ENCODE measurements around the gene NPTXR. TPM values are rescaled to one million over a fixed set of nuclear protein-coding genes. Genes with fewer than 3 reads are reported as not detected.

Gene NPTXR
- polyA plus RNA-seq, 1 of the 3 experiments (the other 2 are of a cell fraction): 1.2 TPM

- TF ChIP-seq EZH2phosphoT487 (IDR thresholded peaks at IDR 0.05; ENCODE audit: borderline replicate concordance, low read depth) (no peak), FOXJ3 (CRISPR knock-in tag; IDR thresholded peaks at IDR 0.05) (no peak), SIN3A (IDR thresholded peaks at IDR 0.05; ENCODE audit: borderline replicate concordance, low read depth, low read length) (no peak), CTCF (IDR thresholded peaks at IDR 0.05) (no peak), RFX5 (IDR thresholded peaks at IDR 0.05; ENCODE audit: low read length) (no peak), TAF1 (IDR thresholded peaks at IDR 0.05; ENCODE audit: borderline replicate concordance, low read depth, low read length) (no peak), TEAD4 (IDR thresholded peaks at IDR 0.05; ENCODE audit: borderline replicate concordance, insufficient read depth) (no peak), ZBTB33 (IDR thresholded peaks at IDR 0.05; ENCODE audit: borderline replicate concordance, low read depth) (no peak), ELF1 (IDR thresholded peaks at IDR 0.05) (no peak), USF1 (IDR thresholded peaks at IDR 0.05; ENCODE audit: borderline replicate concordance, low read depth) (no peak), RCOR1 (IDR thresholded peaks at IDR 0.05; ENCODE audit: low read length) (no peak)
- TF ChIP-seq, protein P1, sequence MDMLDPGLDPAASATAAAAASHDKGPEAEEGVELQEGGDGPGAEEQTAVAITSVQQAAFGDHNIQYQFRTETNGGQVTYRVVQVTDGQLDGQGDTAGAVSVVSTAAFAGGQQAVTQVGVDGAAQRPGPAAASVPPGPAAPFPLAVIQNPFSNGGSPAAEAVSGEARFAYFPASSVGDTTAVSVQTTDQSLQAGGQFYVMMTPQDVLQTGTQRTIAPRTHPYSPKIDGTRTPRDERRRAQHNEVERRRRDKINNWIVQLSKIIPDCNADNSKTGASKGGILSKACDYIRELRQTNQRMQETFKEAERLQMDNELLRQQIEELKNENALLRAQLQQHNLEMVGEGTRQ (IDR thresholded peaks at IDR 0.05; ENCODE audit: borderline replicate concordance, low read depth, low read length): no peak
- H3K9me2 ChIP-seq: no peaks in the 10 kb centered on the region
- ChIA-PET POLR2A (no interaction called here), CTCF (interaction anchor here (1.2 kb wide), 1 partner anchor 9 kb away, joined by 9 read pairs; no protein-coding TSS in a partner anchor)
- no peak overlapping the region for H3K4me3 ChIP-seq (ENCODE audit: low read depth in 2 of 2, low read length in 1 of 2)
- H3K4me2 ChIP-seq: no peak overlapping the region
- peaks cover 0 to 2% of the 10 kb centered on the region in 2 experiments; a peak in 2 of 4 replicates for H3K4me1 ChIP-seq (ENCODE audit: control insufficient read depth in 1 of 2, insufficient read depth in 2 of 2, low read depth in 1 of 2, low read length in 1 of 2)
- no peaks in the 10 kb centered on the region for H3K36me3 ChIP-seq (replicated peaks in 1 of 2; ENCODE audit: control insufficient read depth in 1 of 2, insufficient read depth in 2 of 2, low read length in 1 of 2)
- WGBS (ENCODE audit: low lambda C conversion rate): 100% methylated on average over 1 of the region's 27 CpGs
- no peak overlapping the region for H2AFZ ChIP-seq (ENCODE audit: low read depth)
- H3K27me3 ChIP-seq (ENCODE audit: insufficient read depth): no peaks in the 10 kb centered on the region
- no peaks in the 10 kb centered on the region for H3K79me2 ChIP-seq (ENCODE audit: insufficient read depth)
- no peak for DNase-seq
- H3F3A ChIP-seq (replicated peaks; ENCODE audit: insufficient read depth): no peaks in the 10 kb centered on the region
- H3K27ac ChIP-seq (ENCODE audit: low read depth in 2 of 2, low read length in 1 of 2): no peak overlapping the region
- H3K9ac ChIP-seq: no peak overlapping the region
- no peaks in the 10 kb centered on the region for H3K9me3 ChIP-seq
- no peaks in the 10 kb centered on the region for H4K20me1 ChIP-seq (ENCODE audit: insufficient read depth)
Measured at GRCh38 chr22:38777087-38777671, 66.6 kb downstream of the NPTXR start.

Data from SK-N-SH (cell line).